HL-60 (cell line): ENCODE measurements around the gene LGI2.

ENCODE experiments used
- DNase-seq, 2 experiments: peaks; one replicate each; pipeline ENCODE4 v3.0.0-alpha.2; 2010 to 2020; ENCODE audit warnings: low read depth in 1 of 2, low spot score in 1 of 2
- H3K27ac ChIP-seq: fragments of 250-450 bp; sonication (Bioruptor Pico); replicated peaks from 2 replicates; pipeline ENCODE4 v1.5.1; 2020; ENCODE audit warnings: mild to moderate bottlenecking, moderate library complexity
- H3K27me3 ChIP-seq: fragments of 250-450 bp; sonication (Bioruptor Pico); 2 replicates; pipeline ENCODE4 v1.5.1; 2021; ENCODE audit warnings: mild to moderate bottlenecking, moderate library complexity; ENCODE audit not compliant: insufficient read depth, poor library complexity, severe bottlenecking
- H3K4me3 ChIP-seq: replicated peaks from 2 replicates; pipeline ENCODE4 v1.5.1; 2011; ENCODE audit warnings: mild to moderate bottlenecking, control low read depth, low read length; ENCODE audit not compliant: insufficient read depth
- GABPA ChIP-seq: IDR thresholded peaks from 2 replicates; pipeline ENCODE4 v1.6.1; 2012; ENCODE audit warnings: low read depth
- POLR2AphosphoS5 ChIP-seq: IDR thresholded peaks from 2 replicates; pipeline ENCODE4 v1.6.1; 2012; ENCODE audit warnings: low read depth
- SPI1 ChIP-seq: IDR thresholded peaks from 2 replicates; pipeline ENCODE4 v1.6.1; 2012; ENCODE audit warnings: low read depth, mild to moderate bottlenecking, borderline replicate concordance
- TF ChIP-seq, protein P1 (sequence below): IDR thresholded peaks from 2 replicates; pipeline ENCODE4 v1.6.1; 2012; ENCODE audit warnings: low read depth; ENCODE audit not compliant: insufficient replicate concordance
- TF ChIP-seq, protein P2 (sequence below): IDR thresholded peaks from one replicate; pipeline ENCODE4 v1.5.1; 2011; ENCODE audit warnings: low read length, control low read depth, inconsistent platforms; ENCODE audit not compliant: insufficient read depth

Gene LGI2

DNA sequence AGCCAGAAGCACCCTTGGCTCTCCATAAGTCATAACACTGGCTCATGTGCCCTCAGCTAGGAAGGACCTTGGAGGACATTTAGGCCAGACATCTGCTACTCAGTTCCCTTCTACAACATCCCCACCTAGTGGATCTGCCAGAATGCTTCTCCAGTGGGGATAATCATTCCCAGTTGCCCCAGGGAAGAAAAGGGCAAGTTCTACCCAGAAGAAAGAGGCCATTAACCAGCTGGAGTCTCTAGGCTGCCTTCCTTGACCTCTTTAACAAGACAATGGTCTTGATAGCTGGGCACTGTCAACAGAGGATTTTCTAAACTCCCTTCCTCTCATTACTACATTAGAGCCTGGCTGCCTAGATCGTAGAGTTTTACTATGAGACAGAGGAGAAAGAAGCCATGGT is 42.0 kb downstream of the LGI2 start:
- peak in 1 of 2 experiments; percentile 45 for DNase-seq
- H3K27ac ChIP-seq, result no peak overlapping the region
- TF ChIP-seq GABPA, result no peak
- TF ChIP-seq, protein P1, sequence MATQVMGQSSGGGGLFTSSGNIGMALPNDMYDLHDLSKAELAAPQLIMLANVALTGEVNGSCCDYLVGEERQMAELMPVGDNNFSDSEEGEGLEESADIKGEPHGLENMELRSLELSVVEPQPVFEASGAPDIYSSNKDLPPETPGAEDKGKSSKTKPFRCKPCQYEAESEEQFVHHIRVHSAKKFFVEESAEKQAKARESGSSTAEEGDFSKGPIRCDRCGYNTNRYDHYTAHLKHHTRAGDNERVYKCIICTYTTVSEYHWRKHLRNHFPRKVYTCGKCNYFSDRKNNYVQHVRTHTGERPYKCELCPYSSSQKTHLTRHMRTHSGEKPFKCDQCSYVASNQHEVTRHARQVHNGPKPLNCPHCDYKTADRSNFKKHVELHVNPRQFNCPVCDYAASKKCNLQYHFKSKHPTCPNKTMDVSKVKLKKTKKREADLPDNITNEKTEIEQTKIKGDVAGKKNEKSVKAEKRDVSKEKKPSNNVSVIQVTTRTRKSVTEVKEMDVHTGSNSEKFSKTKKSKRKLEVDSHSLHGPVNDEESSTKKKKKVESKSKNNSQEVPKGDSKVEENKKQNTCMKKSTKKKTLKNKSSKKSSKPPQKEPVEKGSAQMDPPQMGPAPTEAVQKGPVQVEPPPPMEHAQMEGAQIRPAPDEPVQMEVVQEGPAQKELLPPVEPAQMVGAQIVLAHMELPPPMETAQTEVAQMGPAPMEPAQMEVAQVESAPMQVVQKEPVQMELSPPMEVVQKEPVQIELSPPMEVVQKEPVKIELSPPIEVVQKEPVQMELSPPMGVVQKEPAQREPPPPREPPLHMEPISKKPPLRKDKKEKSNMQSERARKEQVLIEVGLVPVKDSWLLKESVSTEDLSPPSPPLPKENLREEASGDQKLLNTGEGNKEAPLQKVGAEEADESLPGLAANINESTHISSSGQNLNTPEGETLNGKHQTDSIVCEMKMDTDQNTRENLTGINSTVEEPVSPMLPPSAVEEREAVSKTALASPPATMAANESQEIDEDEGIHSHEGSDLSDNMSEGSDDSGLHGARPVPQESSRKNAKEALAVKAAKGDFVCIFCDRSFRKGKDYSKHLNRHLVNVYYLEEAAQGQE, result no peak
- no peak for TF ChIP-seq POLR2AphosphoS5
- TF ChIP-seq, protein P2, sequence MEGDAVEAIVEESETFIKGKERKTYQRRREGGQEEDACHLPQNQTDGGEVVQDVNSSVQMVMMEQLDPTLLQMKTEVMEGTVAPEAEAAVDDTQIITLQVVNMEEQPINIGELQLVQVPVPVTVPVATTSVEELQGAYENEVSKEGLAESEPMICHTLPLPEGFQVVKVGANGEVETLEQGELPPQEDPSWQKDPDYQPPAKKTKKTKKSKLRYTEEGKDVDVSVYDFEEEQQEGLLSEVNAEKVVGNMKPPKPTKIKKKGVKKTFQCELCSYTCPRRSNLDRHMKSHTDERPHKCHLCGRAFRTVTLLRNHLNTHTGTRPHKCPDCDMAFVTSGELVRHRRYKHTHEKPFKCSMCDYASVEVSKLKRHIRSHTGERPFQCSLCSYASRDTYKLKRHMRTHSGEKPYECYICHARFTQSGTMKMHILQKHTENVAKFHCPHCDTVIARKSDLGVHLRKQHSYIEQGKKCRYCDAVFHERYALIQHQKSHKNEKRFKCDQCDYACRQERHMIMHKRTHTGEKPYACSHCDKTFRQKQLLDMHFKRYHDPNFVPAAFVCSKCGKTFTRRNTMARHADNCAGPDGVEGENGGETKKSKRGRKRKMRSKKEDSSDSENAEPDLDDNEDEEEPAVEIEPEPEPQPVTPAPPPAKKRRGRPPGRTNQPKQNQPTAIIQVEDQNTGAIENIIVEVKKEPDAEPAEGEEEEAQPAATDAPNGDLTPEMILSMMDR, result peak; percentile 33
- no peak for TF ChIP-seq SPI1
- H3K4me3 ChIP-seq, result no peak overlapping the region
- H3K27me3 ChIP-seq, result no peaks in the 10 kb centered on the region

DNA sequence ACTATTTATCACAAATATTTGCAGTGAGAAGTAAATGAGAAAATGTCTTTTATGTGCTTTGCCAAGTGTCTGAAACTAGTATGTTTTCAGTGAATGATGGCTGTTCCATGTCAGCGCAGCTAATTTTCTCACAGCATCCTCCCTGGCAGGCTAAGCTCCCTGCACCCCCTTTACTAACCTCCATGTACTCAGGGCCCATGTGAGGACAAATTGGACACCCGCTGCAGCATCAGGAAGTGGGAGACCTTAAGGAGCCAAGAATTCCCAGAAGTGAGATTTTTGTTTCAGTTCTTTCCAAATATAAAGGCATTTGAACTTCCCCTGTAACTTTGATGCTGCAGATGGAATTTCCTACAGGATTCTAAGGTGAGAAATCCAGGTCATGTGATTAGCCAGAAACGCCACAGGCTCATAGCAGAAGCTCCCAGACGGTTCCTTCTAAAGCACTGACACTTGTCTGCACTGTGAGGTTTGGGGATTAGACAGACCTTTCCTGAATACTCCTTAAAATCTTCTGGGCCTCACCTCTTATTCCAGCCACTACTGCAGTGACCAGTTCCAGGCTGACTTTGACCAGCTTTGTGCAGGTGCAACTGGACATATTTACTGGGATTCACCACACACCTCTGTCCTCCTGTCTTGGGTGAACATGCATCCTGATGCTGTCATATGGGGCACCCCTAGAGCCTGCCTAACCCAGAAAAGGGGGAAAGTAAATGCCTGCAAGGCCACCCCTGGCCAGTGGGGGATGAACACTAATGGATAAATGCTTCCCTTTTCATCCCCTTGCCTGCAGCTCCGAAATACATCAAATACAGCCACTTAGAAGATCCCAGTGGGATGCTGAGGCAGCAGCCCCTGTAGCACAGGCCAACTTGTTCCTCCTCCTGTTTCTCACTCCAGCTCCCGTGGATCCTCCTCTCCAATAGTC is 45.9 kb downstream of the LGI2 start:
- Histone ChIP-seq H3K4me3 (no peak overlapping the region), H3K27ac (no peak overlapping the region), H3K27me3 (no peaks in the 10 kb centered on the region)
- no peak for DNase-seq
- TF ChIP-seq, protein P1, result no peak
- TF ChIP-seq GABPA (no peak), POLR2AphosphoS5 (no peak)

DNA sequence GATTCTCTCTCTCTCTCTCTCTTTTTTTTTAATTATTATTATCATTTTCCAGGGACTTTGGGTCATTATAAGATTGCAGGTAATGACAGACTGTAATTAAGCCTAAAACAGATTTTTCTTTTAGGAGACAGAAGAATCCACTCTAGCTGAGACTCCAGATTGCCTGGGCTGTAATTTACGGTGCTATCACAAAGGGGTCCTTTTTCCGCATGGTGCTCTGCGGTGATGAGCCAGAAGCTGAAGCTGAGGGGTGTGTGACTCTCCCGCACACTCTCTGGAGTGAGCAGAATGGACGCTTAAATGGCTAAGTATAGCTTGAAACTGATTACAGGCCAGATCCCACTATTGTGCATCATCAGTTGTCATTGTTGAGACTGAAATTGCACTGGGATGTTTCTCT is 50.0 kb downstream of the LGI2 start:
- DNase-seq, result no peak
- TF ChIP-seq SPI1 (no peak), POLR2AphosphoS5 (no peak), GABPA (no peak)
- TF ChIP-seq, protein P2, result no peak
- TF ChIP-seq, protein P1, result no peak
- Histone ChIP-seq H3K4me3 (no peak overlapping the region), H3K27ac (no peak overlapping the region), H3K27me3 (no peaks in the 10 kb centered on the region)
